GM12874 (cell line): ENCODE results near the gene DMRTB1.
A peak's percentile ranks its signal among the peaks of the same experiment; 100 is the strongest.

Experiments
- TF ChIP-seq, protein P1 (sequence below): IDR thresholded peaks from 2 replicates; pipeline ENCODE4 v1.5.1; 2011; ENCODE audit warnings: low read depth, mild to moderate bottlenecking, control low read depth, low read length, moderate library complexity; ENCODE audit not compliant: insufficient read depth

DMRTB1 gene

DNA sequence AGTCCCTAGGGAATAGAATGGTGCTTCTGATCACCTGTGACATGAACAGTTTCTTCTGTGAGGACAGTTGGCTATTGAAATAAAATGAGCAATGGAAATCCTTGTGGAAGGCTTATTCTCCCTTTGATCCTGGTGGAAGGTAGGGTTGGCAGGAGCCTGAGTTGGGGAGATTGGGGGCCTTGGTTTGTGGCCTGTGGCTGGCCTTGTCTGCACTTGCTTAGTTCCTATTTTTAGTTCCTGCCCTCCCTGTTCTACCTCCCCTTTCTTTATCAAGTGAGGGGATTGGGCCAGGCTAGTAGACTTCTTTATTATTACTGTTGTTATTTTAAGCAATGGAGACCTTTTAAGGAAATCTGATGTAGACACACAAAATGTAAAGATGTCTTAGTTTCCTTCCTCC, 8.2 kb downstream of the DMRTB1 start:
- TF ChIP-seq, protein P1, sequence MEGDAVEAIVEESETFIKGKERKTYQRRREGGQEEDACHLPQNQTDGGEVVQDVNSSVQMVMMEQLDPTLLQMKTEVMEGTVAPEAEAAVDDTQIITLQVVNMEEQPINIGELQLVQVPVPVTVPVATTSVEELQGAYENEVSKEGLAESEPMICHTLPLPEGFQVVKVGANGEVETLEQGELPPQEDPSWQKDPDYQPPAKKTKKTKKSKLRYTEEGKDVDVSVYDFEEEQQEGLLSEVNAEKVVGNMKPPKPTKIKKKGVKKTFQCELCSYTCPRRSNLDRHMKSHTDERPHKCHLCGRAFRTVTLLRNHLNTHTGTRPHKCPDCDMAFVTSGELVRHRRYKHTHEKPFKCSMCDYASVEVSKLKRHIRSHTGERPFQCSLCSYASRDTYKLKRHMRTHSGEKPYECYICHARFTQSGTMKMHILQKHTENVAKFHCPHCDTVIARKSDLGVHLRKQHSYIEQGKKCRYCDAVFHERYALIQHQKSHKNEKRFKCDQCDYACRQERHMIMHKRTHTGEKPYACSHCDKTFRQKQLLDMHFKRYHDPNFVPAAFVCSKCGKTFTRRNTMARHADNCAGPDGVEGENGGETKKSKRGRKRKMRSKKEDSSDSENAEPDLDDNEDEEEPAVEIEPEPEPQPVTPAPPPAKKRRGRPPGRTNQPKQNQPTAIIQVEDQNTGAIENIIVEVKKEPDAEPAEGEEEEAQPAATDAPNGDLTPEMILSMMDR = no peak

DNA sequence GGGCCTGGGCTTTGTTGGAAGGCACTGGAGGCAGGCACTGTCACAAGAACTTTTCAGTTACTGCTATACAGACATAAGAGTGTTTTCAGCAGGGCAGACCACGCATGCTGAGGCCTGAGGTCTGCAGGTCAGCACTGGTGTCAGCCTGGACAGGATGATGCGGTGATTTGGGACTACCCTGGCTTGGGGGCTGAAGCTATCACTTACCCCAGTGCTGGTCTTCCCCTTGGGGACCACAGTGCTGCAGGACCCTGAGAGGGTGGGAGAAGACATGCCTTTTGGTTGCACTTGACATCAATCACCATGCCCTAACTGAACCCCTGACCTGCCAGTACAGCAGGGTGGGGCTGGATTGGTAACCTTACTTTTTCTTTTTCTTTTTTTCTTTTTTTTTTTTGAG, 9.2 kb downstream of the DMRTB1 start:
- TF ChIP-seq, protein P1 = no peak

DNA sequence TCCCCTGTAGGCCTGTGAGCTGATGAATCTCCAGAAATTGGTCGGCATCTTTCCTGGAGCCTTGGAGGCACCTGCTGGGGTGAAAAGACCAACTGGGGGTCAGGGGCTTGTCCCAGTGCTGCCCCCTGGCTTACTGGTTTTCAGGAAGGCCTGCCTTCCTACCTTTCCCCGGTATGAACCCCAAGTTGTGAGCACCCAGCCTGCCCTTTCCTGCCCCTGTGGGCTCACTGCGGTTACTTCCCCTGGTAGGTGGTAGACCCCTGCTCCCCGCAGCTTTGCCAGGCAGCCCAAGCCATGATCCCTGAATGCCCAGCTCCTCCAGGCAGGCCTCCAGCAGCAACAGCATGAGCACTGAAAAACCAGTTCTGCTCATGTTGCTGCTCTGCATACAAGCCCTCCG, 10.2 kb downstream of the DMRTB1 start:
- TF ChIP-seq, protein P1 = no peak

DNA sequence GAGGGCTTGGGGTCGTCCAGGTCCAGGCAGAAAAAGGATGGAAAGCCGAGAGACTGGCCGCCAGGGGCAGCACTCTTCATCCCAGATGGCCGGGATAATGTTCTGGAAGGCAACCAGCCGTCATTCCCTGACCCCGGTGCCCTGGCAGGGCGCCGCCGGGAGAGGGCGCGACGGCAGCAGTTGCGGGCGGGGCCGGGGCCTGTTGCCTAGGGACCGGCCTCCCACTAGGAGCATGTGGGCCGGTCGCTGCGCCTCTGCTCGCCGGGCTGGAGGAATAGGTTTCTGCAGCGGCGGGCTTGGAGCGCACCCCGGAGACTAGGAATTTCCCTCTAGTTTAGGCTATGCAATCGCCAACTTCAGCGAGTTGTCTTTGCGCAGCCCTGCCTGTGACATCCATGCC, 11.0 kb downstream of the DMRTB1 start:
- TF ChIP-seq, protein P1 = peak; percentile 36

DNA sequence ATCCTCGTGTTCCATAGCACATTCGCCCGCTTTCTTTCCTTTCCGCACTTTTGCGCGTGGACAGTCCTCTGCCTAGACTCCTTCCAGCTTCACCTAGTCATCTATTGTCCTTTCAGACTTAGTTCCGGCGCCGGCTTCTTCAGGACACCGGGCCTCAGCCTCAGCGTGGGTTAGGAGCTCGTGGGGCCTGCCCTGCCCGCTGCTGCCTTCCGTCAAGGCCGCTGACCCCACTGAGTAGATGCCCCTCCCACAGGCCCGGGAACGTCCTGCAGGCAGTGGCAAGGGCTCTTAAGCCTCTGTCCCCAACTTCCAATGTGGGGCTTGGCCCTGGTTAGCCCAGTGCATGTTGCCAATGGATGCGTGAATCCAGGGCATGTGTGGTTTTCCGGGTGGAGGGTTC, 11.4 kb downstream of the DMRTB1 start:
- TF ChIP-seq, protein P1 = no peak

DNA sequence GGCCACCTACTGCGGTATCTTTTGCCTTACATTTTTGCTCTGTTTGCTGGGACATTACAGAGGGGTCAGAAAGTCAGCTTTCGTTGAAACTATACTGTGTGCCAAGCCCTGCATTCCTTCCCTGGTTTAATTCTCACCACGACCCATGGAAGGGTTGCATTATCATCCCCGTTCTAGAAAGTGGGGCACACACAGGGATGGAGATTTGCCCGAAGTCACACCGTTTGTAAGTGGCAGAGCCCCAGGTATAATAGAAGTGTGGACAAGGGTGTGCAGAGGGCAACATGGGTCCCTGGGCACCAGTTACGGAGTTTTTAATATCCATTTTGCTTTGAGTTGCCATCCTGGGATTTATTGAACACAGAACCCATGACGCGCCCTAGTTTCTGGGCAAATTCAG, 11.8 kb downstream of the DMRTB1 start:
- TF ChIP-seq, protein P1 = no peak

DNA sequence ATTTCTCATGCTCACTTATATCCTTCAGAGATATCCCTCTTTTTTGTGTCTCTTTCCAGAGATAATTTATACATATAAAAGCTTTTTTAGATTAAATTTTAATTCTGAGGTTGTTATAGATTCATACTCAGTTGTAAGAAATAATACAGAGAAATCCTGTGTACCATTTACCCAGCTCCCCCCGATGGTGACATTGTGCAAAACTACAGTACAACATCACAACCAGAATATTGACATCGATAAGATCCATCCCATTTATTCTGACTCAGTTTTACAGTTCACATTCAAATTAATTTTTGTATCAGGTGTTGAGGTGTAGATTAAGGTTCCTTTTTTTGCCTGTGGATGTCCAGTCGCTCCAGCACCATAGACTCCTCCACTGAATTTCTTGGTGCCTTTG, 14.3 kb downstream of the DMRTB1 start:
- TF ChIP-seq, protein P1 = no peak

DNA sequence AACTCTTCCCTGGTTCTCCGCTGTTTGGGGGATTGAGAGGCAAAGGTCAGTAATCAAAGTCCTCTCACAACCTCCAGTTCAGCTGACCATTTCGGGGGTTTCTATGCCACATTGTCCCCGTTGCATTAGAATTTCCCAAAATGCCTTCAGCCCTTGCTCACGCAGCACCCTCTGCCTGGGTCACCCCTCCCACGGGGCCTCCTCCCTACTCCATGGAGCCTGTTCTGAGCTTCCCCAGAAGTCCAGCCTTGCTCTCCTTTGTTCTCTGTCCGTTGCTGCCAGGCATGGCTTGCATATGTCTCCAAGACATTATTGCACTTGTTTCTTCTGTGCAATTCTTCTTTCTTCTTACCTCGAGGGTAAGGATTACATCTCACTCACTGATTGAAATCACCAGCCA, 16.5 kb downstream of the DMRTB1 start:
- TF ChIP-seq, protein P1 = no peak
